Epithelial cell of proximal tubule (primary cell): ENCODE measurements around the gene SERGEF. TPM values are rescaled to one million over a fixed set of nuclear protein-coding genes. Genes with fewer than 3 reads are reported as not detected.

Source experiments
- DNase-seq: peaks from one replicate; pipeline ENCODE4 v3.0.0-alpha.2; 2011; ENCODE audit warnings: low read depth
- H3K4me3 ChIP-seq: 2 replicates; pipeline ENCODE4 v1.5.1; 2011; ENCODE audit warnings: low read depth, mild to moderate bottlenecking, low read length
- CTCF ChIP-seq: conservative IDR thresholded peaks from 2 replicates; pipeline ENCODE4 v1.5.1; 2012; ENCODE audit warnings: low read depth, mild to moderate bottlenecking, low read length
- total RNA-seq: library from RNA; depleted of rRNA; stranded (reverse); fragments of >200 nt; gene quantifications from 2 replicates; pipeline ENCODE4 v1.2.3, GENCODE V29; 2015

The SERGEF gene
- total RNA-seq, 1 donor from 2014 or later, result 30.6 TPM

GRCh38 chr11:17746096-17746495 lies 266.8 kb downstream of the SERGEF start:
- no peak for DNase-seq
- no peak overlapping the region for H3K4me3 ChIP-seq
- TF ChIP-seq CTCF, result no peak

- TF ChIP-seq CTCF, result no peak
- DNase-seq, result no peak
- no peak overlapping the region for H3K4me3 ChIP-seq
Observed at GRCh38 chr11:17745023-17745772, 267.6 kb downstream of the SERGEF start.

GRCh38 chr11:17744151-17744940 lies 268.5 kb downstream of the SERGEF start:
- H3K4me3 ChIP-seq, result no peak overlapping the region
- TF ChIP-seq CTCF, result no peak
- no peak for DNase-seq

- no peak overlapping the region for H3K4me3 ChIP-seq
- no peak for DNase-seq
- TF ChIP-seq CTCF, result no peak
Observed at GRCh38 chr11:17743808-17744119, 269.1 kb downstream of the SERGEF start.

GRCh38 chr11:17743026-17743807 lies 269.6 kb downstream of the SERGEF start:
- no peak overlapping the region for H3K4me3 ChIP-seq
- DNase-seq, result no peak
- no peak for TF ChIP-seq CTCF

GRCh38 chr11:17742019-17742418 lies 270.8 kb downstream of the SERGEF start:
- TF ChIP-seq CTCF, result no peak
- no peak for DNase-seq
- H3K4me3 ChIP-seq, result no peak overlapping the region
